HepG2 (cell line): ENCODE results near the gene TRIM44. TPM values are rescaled to one million over a fixed set of nuclear protein-coding genes. Genes with fewer than 3 reads are reported as not detected.

Experiments used
- ATAC-seq: fragments of 200-7000 bp; cut with Tn5 transposase; 3 replicates; pipeline ENCODE4 v1.9.1; 2020; ENCODE audit warnings: mild to moderate bottlenecking, moderate library complexity
- BruUV-seq: library from RNA; stranded (reverse); fragments of 400-500 nt; replicated peaks from 2 replicates; lab custom pipeline; 2021; lab: Mats Ljungman, UMichigan
- CTCF ChIA-PET: fragments of 300-600 bp; formaldehyde crosslinking; extraction: SDS; loops from one replicate; lab custom pipeline; 2021; ENCODE audit warnings: low total read pairs, inconsistent platforms, low intra/inter-chr PET ratio; lab: Yijun Ruan, JAX
- POLR2A ChIA-PET: fragments of 350-600 bp; sonication (Branson Sonifier 250); formaldehyde crosslinking; loops from one replicate; lab custom pipeline; 2020; ENCODE audit warnings: antibody characterized with exemption, inconsistent platforms; lab: Yijun Ruan, JAX
- DNase-seq: peaks from one replicate; pipeline ENCODE4 v3.0.0-alpha.2; 2015; ENCODE audit warnings: low spot score
- FAIRE-seq: peaks from 3 replicates; lab custom pipeline; 2011; peaks lifted over from hg19 to GRCh38; lab: Jason Lieb, UNC
- H2AFZ ChIP-seq: one replicate; pipeline ENCODE4 v1.6.1; 2011; ENCODE audit warnings: low read length, inconsistent platforms
- H3K27ac ChIP-seq: fragments of 300-600 bp; 3 replicates; pipeline ENCODE4 v1.8.0; 2011; ENCODE audit warnings: mixed run types, mild to moderate bottlenecking, mixed read lengths, low read length, inconsistent platforms; ENCODE audit not compliant: insufficient read depth; ENCODE audit errors: extremely low read length
- H3K27me3 ChIP-seq, 2 experiments: fragments of 200-600 bp in 1 of 2; 2 replicates in 1 of 2; 3 replicates in 1 of 2; pipeline versions ENCODE4 v1.6.0 to v1.8.0; 2011; ENCODE audit warnings: low read length in 2 of 2, mild to moderate bottlenecking in 2 of 2, moderate library complexity in 2 of 2, inconsistent platforms in 1 of 2; ENCODE audit not compliant: insufficient read depth in 2 of 2, control insufficient read depth in 1 of 2
- H3K36me3 ChIP-seq, 2 experiments: fragments of 200-600 bp in 1 of 2; replicated peaks in 1 of 2; 2 replicates in 1 of 2; 3 replicates in 1 of 2; pipeline versions ENCODE4 v1.5.1 to v1.8.0; 2011; ENCODE audit warnings: low read length in 2 of 2, inconsistent platforms in 1 of 2; ENCODE audit not compliant: insufficient read depth in 2 of 2, control insufficient read depth in 1 of 2
- H3K4me1 ChIP-seq: 2 replicates; pipeline ENCODE4 v1.5.1; 2012; ENCODE audit warnings: low read length, inconsistent platforms; ENCODE audit not compliant: insufficient read depth
- H3K4me2 ChIP-seq: 2 replicates; pipeline ENCODE4 v1.6.0; 2011; ENCODE audit warnings: low read depth, low read length, inconsistent platforms
- H3K4me3 ChIP-seq, 3 experiments: fragments of 200-600 bp in 1 of 3; sonication (generic), shearing (Covaris generic) in 1 of 3; replicated peaks in 1 of 3; 2 replicates each; pipeline ENCODE4 v1.5.1; 2011 to 2016; ENCODE audit warnings: low read length in 3 of 3, inconsistent platforms in 2 of 3, low read depth in 2 of 3, mild to moderate bottlenecking in 2 of 3, control low read depth in 1 of 3, mixed read lengths in 1 of 3; ENCODE audit not compliant: insufficient read depth in 1 of 3
- H3K79me2 ChIP-seq: one replicate; pipeline ENCODE4 v1.6.1; 2011; ENCODE audit warnings: low read length, inconsistent platforms; ENCODE audit not compliant: insufficient read depth
- H3K9ac ChIP-seq: 2 replicates; pipeline ENCODE4 v1.6.0; 2011; ENCODE audit warnings: mild to moderate bottlenecking, low read depth, low read length, inconsistent platforms; ENCODE audit not compliant: insufficient read depth
- H3K9me3 ChIP-seq: 2 replicates; pipeline ENCODE4 v1.5.1; 2012; ENCODE audit warnings: mild to moderate bottlenecking, low read length
- H4K20me1 ChIP-seq: 2 replicates; pipeline ENCODE4 v1.6.0; 2011; ENCODE audit warnings: inconsistent platforms, mild to moderate bottlenecking, low read length, moderate library complexity; ENCODE audit not compliant: insufficient read depth
- ATF6 ChIP-seq: sonication (generic); formaldehyde crosslinking; conservative IDR thresholded peaks from 2 replicates; pipeline ENCODE4 v1.4.0; 2020; ENCODE audit warnings: missing genetic modification reagents
- DNMT1 ChIP-seq: sonication (generic); formaldehyde crosslinking; IDR thresholded peaks from 2 replicates; pipeline ENCODE4 v1.5.1; 2020; ENCODE audit warnings: mild to moderate bottlenecking, missing genetic modification reagents
- FOXA3 ChIP-seq: IDR thresholded peaks from 2 replicates; pipeline ENCODE4 v1.6.1; 2016; ENCODE audit warnings: missing genetic modification reagents, missing compliant biosample characterization
- MLXIP ChIP-seq: sonication (generic); formaldehyde crosslinking; IDR thresholded peaks from 2 replicates; pipeline ENCODE4 v1.9.0; 2021; ENCODE audit warnings: missing genetic modification reagents, borderline replicate concordance
- MXD1 ChIP-seq: sonication (generic); formaldehyde crosslinking; IDR thresholded peaks from 2 replicates; pipeline ENCODE4 v1.4.0; 2020; ENCODE audit warnings: mild to moderate bottlenecking, missing genetic modification reagents
- PRDM15 ChIP-seq: sonication (generic); formaldehyde crosslinking; IDR thresholded peaks from 2 replicates; pipeline ENCODE4 v1.4.0; 2020; ENCODE audit warnings: missing genetic modification reagents
- TAF1 ChIP-seq: sonication (generic); formaldehyde crosslinking; IDR thresholded peaks from 2 replicates; pipeline ENCODE4 v1.4.0; 2020; ENCODE audit warnings: missing genetic modification reagents
- TCF7 ChIP-seq: sonication (generic); IDR thresholded peaks from 2 replicates; pipeline ENCODE4 v1.6.1; 2016; ENCODE audit warnings: antibody characterized with exemption, low read depth
- TGIF2 ChIP-seq: IDR thresholded peaks from 2 replicates; pipeline ENCODE4 v1.6.1; 2016; ENCODE audit warnings: control low read depth, missing compliant biosample characterization
- ZFX ChIP-seq: sonication (generic); formaldehyde crosslinking; IDR thresholded peaks from 2 replicates; pipeline ENCODE4 v1.4.0; 2020; ENCODE audit warnings: mild to moderate bottlenecking, low read depth, missing genetic modification reagents, moderate library complexity
- ZMYM3 ChIP-seq: sonication (generic); formaldehyde crosslinking; IDR thresholded peaks from 2 replicates; pipeline ENCODE4 v1.5.1; 2020; ENCODE audit warnings: mild to moderate bottlenecking, missing genetic modification reagents
- ZNF709 ChIP-seq: sonication (generic); formaldehyde crosslinking; IDR thresholded peaks from 2 replicates; pipeline ENCODE4 v1.5.0; 2020; ENCODE audit warnings: mild to moderate bottlenecking, missing genetic modification reagents
- ZNF768 ChIP-seq: sonication (generic); formaldehyde crosslinking; IDR thresholded peaks from 2 replicates; pipeline ENCODE4 v1.4.0; 2020; ENCODE audit warnings: missing genetic modification reagents
- ZNF883 ChIP-seq: sonication (generic); formaldehyde crosslinking; IDR thresholded peaks from 2 replicates; pipeline ENCODE4 v1.5.1; 2020; ENCODE audit warnings: mild to moderate bottlenecking, missing genetic modification reagents; ENCODE audit errors: not compliant biosample characterization
- WGBS: methylation state at CpG from one replicate; pipeline ENCODE4 v1.1.6; 2017; ENCODE audit warnings: low lambda C conversion rate; 5-methylcytosine and 5-hydroxymethylcytosine counted together
- in situ Hi-C: cut with HindIII; loops from 2 replicates; pipeline ENCODE4 v1.10.0; 2017; ENCODE audit warnings: low pct_unique_long_range_greater_than_20kb; ENCODE audit not compliant: extremely low pct_ligation_motif_present
- intact Hi-C: fragments of 100-400 bp; cut with micrococcal nuclease; formaldehyde crosslinking; loops from one replicate; pipeline ENCODE4 v1.10.0; 2022; ENCODE audit not compliant: unreplicated experiment
- polyA plus RNA-seq, 8 experiments: library from polyadenylated mRNA; depleted of rRNA in 3 of 8; stranded (reverse) in 7 of 8; unstranded in 1 of 8; fragments of >200 nt; fragmentation: Illumina TruSeq in 4 of 8; extraction: Trizol in 4 of 8; gene quantifications; 2 replicates each; pipeline versions ENCODE4 v1.2.1 to v1.2.3, GENCODE V29; 2011 to 2016; ENCODE audit warnings: low read depth in 4 of 8, missing spikeins in 1 of 8, mixed read lengths in 1 of 8; ENCODE audit not compliant: insufficient read depth in 1 of 8
- total RNA-seq, 5 experiments: library from RNA; depleted of rRNA; stranded (reverse); fragments of >200 nt; fragmentation: Illumina TruSeq; extraction: Trizol; gene quantifications; 2 replicates each; pipeline ENCODE4 v1.2.3, GENCODE V29; 2016; ENCODE audit warnings: low read depth in 1 of 5

TRIM44 gene
- total and polyA plus RNA-seq, 2 of the 13 experiments (the other 11 are each of a cell fraction or from before 2014, with no cell fraction given) = 22.7 to 50.3 TPM

DNA sequence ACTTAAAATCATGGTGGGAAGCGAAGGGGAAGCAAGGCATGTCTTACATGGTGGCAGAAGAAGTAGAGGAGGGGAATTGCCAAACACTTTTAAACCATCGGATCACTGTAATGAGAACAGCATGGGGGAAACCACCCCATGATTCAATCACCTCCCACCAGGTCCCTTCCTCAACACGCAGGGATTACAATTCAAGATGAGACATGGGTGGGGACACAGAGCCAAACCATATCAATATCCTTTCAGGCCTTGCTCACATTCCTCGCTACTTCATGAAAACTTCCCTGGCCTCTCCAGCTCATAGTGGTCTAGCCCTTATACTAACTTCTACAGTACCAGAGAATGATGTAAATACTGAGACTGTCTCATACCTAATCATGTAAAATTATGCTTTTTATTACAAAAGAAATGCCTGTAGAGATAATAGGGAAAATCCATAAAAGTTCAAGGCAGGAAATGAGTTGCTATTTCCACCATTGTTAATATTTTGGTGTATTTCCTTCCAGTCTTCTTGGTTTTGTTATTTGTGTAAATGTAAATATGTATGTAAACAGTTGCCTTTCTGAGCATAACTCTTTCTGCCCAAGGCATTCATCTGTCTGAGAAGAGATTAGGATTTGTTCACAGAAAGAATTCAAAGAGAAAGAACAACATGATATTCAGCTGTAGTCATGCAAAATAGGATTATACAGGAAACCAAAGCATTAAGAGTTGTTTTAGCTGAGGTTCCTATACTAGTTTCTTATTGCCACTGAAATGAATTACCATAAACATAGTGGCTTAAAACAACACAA is 177.0 kb downstream of the TRIM44 start:
- intact Hi-C loops = no loop called here
- no TSS peak for BruUV-seq
- TF ChIP-seq ZNF768 = no peak
- TF ChIP-seq ZFX (CRISPR knock-in tag) = no peak
- TF ChIP-seq TCF7 = no peak
- TF ChIP-seq MXD1 (CRISPR knock-in tag) = no peak
- no peak for TF ChIP-seq DNMT1 (CRISPR knock-in tag)
- no peak for TF ChIP-seq ATF6 (CRISPR knock-in tag)
- TF ChIP-seq ZNF883 (CRISPR knock-in tag) = no peak
- TF ChIP-seq FOXA3 (CRISPR knock-in tag) = no peak
- no peak for TF ChIP-seq ZMYM3
- TF ChIP-seq ZNF709 (CRISPR knock-in tag) = no peak
- TF ChIP-seq MLXIP = no peak
- TF ChIP-seq TGIF2 = no peak
- TF ChIP-seq TAF1 (CRISPR knock-in tag) = no peak
- TF ChIP-seq PRDM15 (CRISPR knock-in tag) = no peak

More for the DNA sequence above, 177.0 kb downstream of the TRIM44 start:
- POLR2A ChIA-PET = no interaction called here
- no peak for FAIRE-seq
- no peaks in the 10 kb centered on the region for H4K20me1 ChIP-seq
- CTCF ChIA-PET = no interaction called here
- no peak for DNase-seq
- no peak for ATAC-seq
- no peak overlapping the region for H3K9ac ChIP-seq
- no peaks in the 10 kb centered on the region for H3K4me1 ChIP-seq
- no peak overlapping the region for H3K4me2 ChIP-seq
- H2AFZ ChIP-seq = no peak overlapping the region
- no peaks in the 10 kb centered on the region for H3K79me2 ChIP-seq
- in situ Hi-C loops = no loop called here
- WGBS = 24% methylated on average over 4 of the region's 4 CpGs
- no peaks in the 10 kb centered on the region for H3K27me3 ChIP-seq
- no peaks in the 10 kb centered on the region for H3K36me3 ChIP-seq
- no peak overlapping the region for H3K4me3 ChIP-seq
- no peak overlapping the region for H3K27ac ChIP-seq
- H3K9me3 ChIP-seq = no peaks in the 10 kb centered on the region
